ENCODE measurements around the gene ITSN2.

Gene ITSN2

DNA sequence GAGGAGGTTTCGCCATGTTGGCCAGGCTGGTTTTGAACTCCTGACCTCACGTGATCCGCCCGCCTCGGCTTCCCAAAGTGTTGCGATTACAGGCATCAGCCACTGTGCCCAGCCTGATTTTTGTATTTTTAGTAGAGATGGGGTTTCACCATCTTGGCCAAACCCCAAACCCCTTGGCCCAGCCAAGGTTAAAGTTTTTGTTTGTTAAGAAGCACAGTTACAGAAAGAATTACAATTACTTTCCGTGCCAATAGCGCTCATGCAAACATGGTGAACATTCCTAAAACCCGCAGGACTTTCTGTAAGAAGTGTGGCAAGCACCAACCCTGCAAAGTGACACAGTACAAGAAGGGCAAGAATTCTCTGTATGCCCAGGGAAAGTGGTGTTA, 26.1 kb downstream of the ITSN2 start:
- TF ChIP-seq, protein P1, sequence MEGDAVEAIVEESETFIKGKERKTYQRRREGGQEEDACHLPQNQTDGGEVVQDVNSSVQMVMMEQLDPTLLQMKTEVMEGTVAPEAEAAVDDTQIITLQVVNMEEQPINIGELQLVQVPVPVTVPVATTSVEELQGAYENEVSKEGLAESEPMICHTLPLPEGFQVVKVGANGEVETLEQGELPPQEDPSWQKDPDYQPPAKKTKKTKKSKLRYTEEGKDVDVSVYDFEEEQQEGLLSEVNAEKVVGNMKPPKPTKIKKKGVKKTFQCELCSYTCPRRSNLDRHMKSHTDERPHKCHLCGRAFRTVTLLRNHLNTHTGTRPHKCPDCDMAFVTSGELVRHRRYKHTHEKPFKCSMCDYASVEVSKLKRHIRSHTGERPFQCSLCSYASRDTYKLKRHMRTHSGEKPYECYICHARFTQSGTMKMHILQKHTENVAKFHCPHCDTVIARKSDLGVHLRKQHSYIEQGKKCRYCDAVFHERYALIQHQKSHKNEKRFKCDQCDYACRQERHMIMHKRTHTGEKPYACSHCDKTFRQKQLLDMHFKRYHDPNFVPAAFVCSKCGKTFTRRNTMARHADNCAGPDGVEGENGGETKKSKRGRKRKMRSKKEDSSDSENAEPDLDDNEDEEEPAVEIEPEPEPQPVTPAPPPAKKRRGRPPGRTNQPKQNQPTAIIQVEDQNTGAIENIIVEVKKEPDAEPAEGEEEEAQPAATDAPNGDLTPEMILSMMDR (IDR thresholded peaks at IDR 0.05; ENCODE audit: low read depth, low read length, missing control alignments), result no peak
- DNase-seq, result no peak
- H3K36me3 ChIP-seq (replicated peaks), result no peaks in the 10 kb centered on the region

DNA sequence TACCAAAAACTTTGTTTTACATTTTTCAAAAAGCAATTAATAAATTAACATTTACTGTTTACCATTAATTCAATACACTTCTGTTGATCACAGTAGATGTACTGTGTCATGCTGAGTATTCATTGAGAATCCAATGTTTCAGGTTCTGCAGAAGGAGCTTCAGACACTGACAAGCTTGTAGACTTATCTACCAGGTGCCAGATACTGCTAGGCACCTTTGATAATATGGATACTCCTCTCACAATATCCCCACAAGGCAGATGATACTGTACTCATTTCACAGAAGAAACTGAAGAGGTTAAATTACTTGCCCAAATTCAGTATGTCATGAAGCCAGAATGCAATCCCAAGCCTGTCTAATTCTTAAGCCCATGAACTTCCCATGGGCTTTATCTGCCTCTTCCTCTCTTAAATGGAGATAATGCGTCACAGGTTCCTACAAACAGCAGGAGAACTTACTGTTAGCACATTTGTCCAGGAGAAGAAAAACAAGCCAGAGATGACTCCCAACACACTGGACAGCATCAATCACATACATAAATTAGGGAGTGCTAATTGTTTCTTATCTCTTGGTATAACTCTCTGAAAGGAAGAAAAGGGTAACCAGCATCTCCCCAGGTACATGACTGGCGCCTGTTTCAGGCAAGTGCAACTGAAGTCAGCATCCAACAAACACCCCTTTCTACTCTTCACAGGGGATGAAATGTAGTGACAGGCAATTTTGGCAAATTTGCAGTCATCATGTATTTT, 27.4 kb downstream of the ITSN2 start:
- no peak for DNase-seq
- in situ Hi-C loops (cut with HindIII; ENCODE audit: low pct_ligation_motif_present, low sequenced_read_pairs), result no loop called here
- no peaks in the 10 kb centered on the region for H3K36me3 ChIP-seq (replicated peaks)
- TF ChIP-seq, protein P1 (IDR thresholded peaks at IDR 0.05; ENCODE audit: low read depth, low read length, missing control alignments), result no peak
- no peak overlapping the region for H3K4me3 ChIP-seq (ENCODE audit: low read depth, low read length)
- H3K27ac ChIP-seq, result no peak overlapping the region
- H3K27me3 ChIP-seq (replicated peaks), result no peaks in the 10 kb centered on the region

More for the DNA sequence above, 26.1 kb downstream of the ITSN2 start:
- Histone ChIP-seq H3K27me3 (replicated peaks) (no peaks in the 10 kb centered on the region), H3K4me3 (ENCODE audit: low read depth, low read length) (no peak overlapping the region), H3K27ac (no peak overlapping the region)
- in situ Hi-C loops (cut with HindIII; ENCODE audit: low pct_ligation_motif_present, low sequenced_read_pairs), result no loop called here

DNA sequence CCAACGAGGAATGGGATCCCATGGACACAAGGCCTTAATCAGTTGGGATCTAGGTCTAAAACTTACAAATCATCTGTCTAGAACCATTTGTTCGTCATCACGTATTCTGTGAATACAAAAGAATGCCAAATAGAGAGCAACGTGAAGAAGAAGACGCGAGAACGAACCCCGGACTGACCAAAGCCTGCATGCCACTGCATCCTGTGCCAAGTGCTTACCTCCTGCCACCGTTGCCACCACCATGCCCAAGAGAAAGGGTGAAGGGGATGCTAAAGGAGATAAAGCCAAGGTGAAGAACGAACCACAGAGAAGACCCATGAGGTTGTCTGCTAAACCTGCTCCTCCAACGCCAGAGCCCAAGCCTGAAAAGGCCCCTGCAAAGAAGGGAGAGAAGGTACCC, 30.2 kb downstream of the ITSN2 start:
- TF ChIP-seq, protein P1 (IDR thresholded peaks at IDR 0.05; ENCODE audit: low read depth, low read length, missing control alignments), result no peak
- Histone ChIP-seq H3K27me3 (replicated peaks) (no peaks in the 10 kb centered on the region), H3K4me3 (ENCODE audit: low read depth, low read length) (no peak overlapping the region), H3K36me3 (replicated peaks) (no peaks in the 10 kb centered on the region), H3K27ac (no peak overlapping the region)
- in situ Hi-C loops (cut with HindIII; ENCODE audit: low pct_ligation_motif_present, low sequenced_read_pairs), result no loop called here
- DNase-seq, result no peak

DNA sequence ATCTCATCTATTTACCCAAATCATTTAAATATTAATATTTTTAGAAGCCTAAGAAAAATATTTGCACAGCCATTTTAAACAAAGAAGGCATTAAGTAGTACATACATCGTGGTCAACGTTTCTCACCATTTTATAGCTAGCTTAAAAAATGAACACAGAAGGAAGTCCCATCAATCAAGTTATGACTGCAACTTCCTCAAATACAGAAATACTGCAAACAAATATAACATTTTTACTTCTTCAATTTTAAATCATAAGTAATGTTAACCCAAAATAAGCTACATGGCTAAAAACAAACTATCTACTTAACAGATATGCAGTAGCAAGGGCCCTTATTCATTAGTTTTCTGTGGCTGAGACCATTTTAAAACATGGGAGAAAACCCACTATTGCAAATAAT, 30.6 kb downstream of the ITSN2 start:
- no peak overlapping the region for H3K4me3 ChIP-seq (ENCODE audit: low read depth, low read length)
- in situ Hi-C loops (cut with HindIII; ENCODE audit: low pct_ligation_motif_present, low sequenced_read_pairs), result no loop called here
- H3K27me3 ChIP-seq (replicated peaks), result no peaks in the 10 kb centered on the region
- DNase-seq, result no peak
- H3K36me3 ChIP-seq (replicated peaks), result no peaks in the 10 kb centered on the region
- H3K27ac ChIP-seq, result no peak overlapping the region
- TF ChIP-seq, protein P1 (IDR thresholded peaks at IDR 0.05; ENCODE audit: low read depth, low read length, missing control alignments), result no peak

DNA sequence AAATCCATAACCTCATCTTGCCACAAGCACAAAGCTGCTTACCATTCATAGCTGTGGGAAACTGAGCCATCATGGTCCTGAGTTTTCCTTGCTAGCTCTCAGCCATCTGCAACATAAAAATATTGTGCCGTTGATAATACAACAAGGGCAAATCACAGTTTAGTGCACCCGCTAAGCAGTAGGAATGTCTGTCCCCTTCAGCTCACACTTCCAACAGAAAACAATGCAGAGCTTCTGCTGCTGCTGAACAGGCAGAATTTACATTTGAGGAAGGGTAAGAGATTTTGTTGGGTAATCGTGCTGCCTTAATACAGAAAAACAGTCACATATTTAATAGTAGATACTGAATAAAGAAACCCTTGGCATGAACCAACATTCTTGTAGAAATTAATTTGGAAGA, 32.3 kb downstream of the ITSN2 start:
- no peak overlapping the region for H3K27ac ChIP-seq

More for the DNA sequence above, 32.3 kb downstream of the ITSN2 start:
- no peaks in the 10 kb centered on the region for H3K36me3 ChIP-seq (replicated peaks)
- TF ChIP-seq, protein P1 (IDR thresholded peaks at IDR 0.05; ENCODE audit: low read depth, low read length, missing control alignments), result no peak
- in situ Hi-C loops (cut with HindIII; ENCODE audit: low pct_ligation_motif_present, low sequenced_read_pairs), result no loop called here
- H3K4me3 ChIP-seq (ENCODE audit: low read depth, low read length), result no peak overlapping the region
- DNase-seq, result no peak
- no peaks in the 10 kb centered on the region for H3K27me3 ChIP-seq (replicated peaks)
